BE2C (cell line): ENCODE data around the gene C1orf141.

Experiments
- DNase-seq: peaks from one replicate; pipeline ENCODE4 v3.0.0-alpha.2; 2020
- H3K27me3 ChIP-seq: fragments of 250-450 bp; sonication (Bioruptor Pico); 2 replicates; pipeline ENCODE4 v1.5.1; 2020; ENCODE audit warnings: mild to moderate bottlenecking
- H3K36me3 ChIP-seq: fragments of 250-450 bp; sonication (Bioruptor Pico); 2 replicates; pipeline ENCODE4 v1.5.1; 2020; ENCODE audit warnings: mild to moderate bottlenecking
- H3K4me1 ChIP-seq: fragments of 250-450 bp; sonication (Bioruptor Pico); 2 replicates; pipeline ENCODE4 v1.5.1; 2020
- H3K4me3 ChIP-seq: 2 replicates; pipeline ENCODE4 v1.5.1; 2011; ENCODE audit warnings: low read depth, low read length
- H3K9me3 ChIP-seq: fragments of 250-450 bp; sonication (Bioruptor Pico); 2 replicates; pipeline ENCODE4 v1.5.1; 2020
- TF ChIP-seq, protein P1 (sequence below): IDR thresholded peaks from 2 replicates; pipeline ENCODE4 v1.5.1; 2012; ENCODE audit warnings: mild to moderate bottlenecking, low read depth, low read length

Gene C1orf141

DNA sequence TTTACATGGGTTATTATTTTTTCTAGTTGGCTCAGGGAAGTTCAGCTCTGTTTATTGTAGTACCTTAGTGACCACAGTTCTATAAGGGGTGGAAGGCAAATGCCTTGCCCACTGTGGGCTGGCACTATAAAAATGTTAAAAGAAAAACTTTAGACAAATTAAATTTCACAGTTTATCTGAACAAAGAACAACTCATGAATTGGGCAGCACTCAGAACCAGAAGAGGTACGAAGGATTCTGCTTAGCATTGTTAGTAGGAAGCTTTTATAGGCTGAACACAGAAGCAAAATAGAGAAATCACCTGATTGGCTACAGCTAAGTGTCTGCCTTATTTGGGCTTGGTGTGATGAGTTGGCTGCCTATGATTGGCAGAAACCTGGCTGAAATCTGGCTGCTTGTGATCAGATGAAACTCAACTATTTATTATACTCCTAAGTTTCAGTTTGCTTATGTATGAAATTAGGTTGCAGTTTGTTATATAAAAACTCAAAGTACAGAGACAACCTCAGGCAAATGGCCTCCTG lies 45.0 kb downstream of the C1orf141 start:
- Histone ChIP-seq H3K36me3 (no peaks in the 10 kb centered on the region), H3K4me3 (no peak overlapping the region), H3K27me3 (no peaks in the 10 kb centered on the region), H3K9me3 (no peaks in the 10 kb centered on the region), H3K4me1 (no peaks in the 10 kb centered on the region)
- no peak for DNase-seq
- TF ChIP-seq, protein P1, sequence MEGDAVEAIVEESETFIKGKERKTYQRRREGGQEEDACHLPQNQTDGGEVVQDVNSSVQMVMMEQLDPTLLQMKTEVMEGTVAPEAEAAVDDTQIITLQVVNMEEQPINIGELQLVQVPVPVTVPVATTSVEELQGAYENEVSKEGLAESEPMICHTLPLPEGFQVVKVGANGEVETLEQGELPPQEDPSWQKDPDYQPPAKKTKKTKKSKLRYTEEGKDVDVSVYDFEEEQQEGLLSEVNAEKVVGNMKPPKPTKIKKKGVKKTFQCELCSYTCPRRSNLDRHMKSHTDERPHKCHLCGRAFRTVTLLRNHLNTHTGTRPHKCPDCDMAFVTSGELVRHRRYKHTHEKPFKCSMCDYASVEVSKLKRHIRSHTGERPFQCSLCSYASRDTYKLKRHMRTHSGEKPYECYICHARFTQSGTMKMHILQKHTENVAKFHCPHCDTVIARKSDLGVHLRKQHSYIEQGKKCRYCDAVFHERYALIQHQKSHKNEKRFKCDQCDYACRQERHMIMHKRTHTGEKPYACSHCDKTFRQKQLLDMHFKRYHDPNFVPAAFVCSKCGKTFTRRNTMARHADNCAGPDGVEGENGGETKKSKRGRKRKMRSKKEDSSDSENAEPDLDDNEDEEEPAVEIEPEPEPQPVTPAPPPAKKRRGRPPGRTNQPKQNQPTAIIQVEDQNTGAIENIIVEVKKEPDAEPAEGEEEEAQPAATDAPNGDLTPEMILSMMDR = no peak

DNA sequence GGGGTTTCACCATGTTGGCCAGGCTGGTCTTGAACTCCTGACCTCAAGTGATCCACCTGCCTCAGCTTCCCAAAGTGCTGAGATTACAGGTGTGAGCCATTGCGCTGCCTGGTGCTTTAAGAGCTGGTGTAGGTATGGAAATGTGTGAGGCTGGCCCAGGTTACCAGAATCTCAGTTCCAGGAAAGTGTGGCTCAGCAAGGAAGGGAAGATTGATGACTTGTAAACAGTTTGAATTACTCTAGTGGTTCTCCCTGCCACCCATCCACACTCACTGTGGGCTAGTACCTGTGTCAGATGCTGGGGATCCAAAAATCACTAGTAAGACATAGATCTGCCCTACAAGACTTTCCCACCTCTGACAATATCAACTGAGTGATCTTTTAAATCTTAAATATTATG lies 46.3 kb downstream of the C1orf141 start:
- no peak for DNase-seq
- no peaks in the 10 kb centered on the region for H3K36me3 ChIP-seq
- H3K27me3 ChIP-seq = no peaks in the 10 kb centered on the region
- H3K4me3 ChIP-seq = no peak overlapping the region
- no peaks in the 10 kb centered on the region for H3K9me3 ChIP-seq
- no peaks in the 10 kb centered on the region for H3K4me1 ChIP-seq
- TF ChIP-seq, protein P1 = no peak

DNA sequence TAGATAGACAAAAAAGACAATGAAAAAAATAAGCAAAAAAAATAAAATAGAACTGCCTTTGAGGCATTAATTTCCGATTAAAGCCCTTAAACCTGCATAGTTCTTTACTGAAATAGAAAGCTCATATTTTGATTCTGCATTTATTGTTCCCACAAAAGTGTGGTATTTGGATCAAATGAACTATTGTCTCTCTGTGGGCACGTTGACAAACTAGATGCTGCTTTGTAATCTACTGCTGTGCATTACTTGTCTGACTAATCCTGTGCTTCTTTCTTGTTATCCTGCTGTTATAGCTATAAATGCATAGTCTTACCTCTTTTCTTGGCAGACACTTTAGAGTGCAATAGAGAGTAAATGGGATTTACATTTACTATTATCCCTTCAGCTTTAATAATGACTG lies 49.4 kb downstream of the C1orf141 start:
- no peaks in the 10 kb centered on the region for H3K4me1 ChIP-seq
- TF ChIP-seq, protein P1 = no peak
- H3K27me3 ChIP-seq = no peaks in the 10 kb centered on the region
- no peaks in the 10 kb centered on the region for H3K9me3 ChIP-seq
- H3K36me3 ChIP-seq = no peaks in the 10 kb centered on the region
- no peak for DNase-seq
- H3K4me3 ChIP-seq = no peak overlapping the region

- H3K27me3 ChIP-seq = no peaks in the 10 kb centered on the region
- TF ChIP-seq, protein P1 = no peak
- no peaks in the 10 kb centered on the region for H3K4me1 ChIP-seq
- DNase-seq = no peak
- H3K9me3 ChIP-seq = no peaks in the 10 kb centered on the region
- no peak overlapping the region for H3K4me3 ChIP-seq
- H3K36me3 ChIP-seq = no peaks in the 10 kb centered on the region
These were observed 49.9 kb downstream of the C1orf141 start for GRCh38 chr1:67084765-67085318.

GRCh38 chr1:67078291-67078690 lies 56.5 kb downstream of the C1orf141 start:
- DNase-seq = no peak
- TF ChIP-seq, protein P1 = no peak

GRCh38 chr1:67077593-67077992 lies 57.2 kb downstream of the C1orf141 start:
- H3K4me1 ChIP-seq = no peaks in the 10 kb centered on the region
- TF ChIP-seq, protein P1 = no peak
- H3K36me3 ChIP-seq = no peaks in the 10 kb centered on the region
- H3K9me3 ChIP-seq = no peaks in the 10 kb centered on the region
- no peak for DNase-seq
- no peaks in the 10 kb centered on the region for H3K27me3 ChIP-seq
- H3K4me3 ChIP-seq = no peak overlapping the region

More at GRCh38 chr1:67078291-67078690, 56.5 kb downstream of the C1orf141 start:
- no peak overlapping the region for H3K4me3 ChIP-seq
- no peaks in the 10 kb centered on the region for H3K27me3 ChIP-seq
- H3K36me3 ChIP-seq = no peaks in the 10 kb centered on the region
- H3K9me3 ChIP-seq = no peaks in the 10 kb centered on the region
- no peaks in the 10 kb centered on the region for H3K4me1 ChIP-seq
